Immature natural killer cell (primary cell): ENCODE measurements around the gene KRT24. TPM values are rescaled to one million over a fixed set of nuclear protein-coding genes. Genes with fewer than 3 reads are reported as not detected.

ENCODE experiments used
- DNase-seq, 3 donors: peaks; one replicate each; pipeline ENCODE4 v3.0.0; 2022; ENCODE audit warnings: mixed read lengths in 1 of 3
- H3K27ac Mint-ChIP-seq, 6 donors: one replicate each; pipeline ENCODE4 v1.8.0; 2020; ENCODE audit warnings: mixed read lengths in 6 of 6, mild to moderate bottlenecking in 5 of 6, inconsistent platforms in 4 of 6, moderate library complexity in 3 of 6
- H3K27me3 Mint-ChIP-seq, 3 donors: one replicate each; pipeline ENCODE4 v1.8.0; 2020 to 2021; ENCODE audit warnings: low read depth in 3 of 3, mild to moderate bottlenecking in 3 of 3, mixed read lengths in 3 of 3, moderate library complexity in 3 of 3, inconsistent platforms in 1 of 3
- H3K36me3 Mint-ChIP-seq, 3 donors: one replicate each; pipeline ENCODE4 v1.8.0; 2020; ENCODE audit warnings: mixed read lengths in 3 of 3, inconsistent platforms in 2 of 3, mild to moderate bottlenecking in 2 of 3
- H3K4me1 Mint-ChIP-seq, 2 donors: one replicate each; pipeline ENCODE4 v1.8.0; 2020; ENCODE audit warnings: inconsistent platforms in 2 of 2, mild to moderate bottlenecking in 2 of 2, mixed read lengths in 2 of 2, moderate library complexity in 1 of 2
- H3K4me3 Mint-ChIP-seq, 5 donors: one replicate each; pipeline ENCODE4 v1.8.0; 2020; ENCODE audit warnings: mild to moderate bottlenecking in 5 of 5, mixed read lengths in 5 of 5, inconsistent platforms in 3 of 5, moderate library complexity in 3 of 5
- H3K9me3 Mint-ChIP-seq, 6 donors: one replicate each; pipeline ENCODE4 v1.8.0; 2020; ENCODE audit warnings: mild to moderate bottlenecking in 6 of 6, mixed read lengths in 6 of 6, inconsistent platforms in 4 of 6, moderate library complexity in 3 of 6
- polyA plus RNA-seq, 3 donors: library from polyadenylated mRNA; unstranded; fragments of 300-500 nt; fragmentation: Illumina TruSeq; gene quantifications; one replicate each; pipeline ENCODE4 v1.2.3, GENCODE V29; 2021

Gene KRT24
- polyA plus RNA-seq, 3 donors from 2014 or later: not detected

GRCh38 chr17:40678902-40679522 lies 24.5 kb downstream of the KRT24 start:
- no peak for DNase-seq
- Mint-ChIP-seq H3K27me3 (peaks cover 4 to 15% (median 8%) of the 10 kb centered on the region in 3 donors), H3K4me1 (no peaks in the 10 kb centered on the region), H3K36me3 (no peaks in the 10 kb centered on the region), H3K4me3 (no peak overlapping the region), H3K9me3 (no peaks in the 10 kb centered on the region), H3K27ac (no peak overlapping the region)

GRCh38 chr17:40675905-40676304 lies 27.6 kb downstream of the KRT24 start:
- Mint-ChIP-seq H3K36me3 (no peaks in the 10 kb centered on the region), H3K4me3 (no peak overlapping the region), H3K4me1 (no peaks in the 10 kb centered on the region), H3K9me3 (no peaks in the 10 kb centered on the region), H3K27me3 (peaks cover 9 to 13% (median 11%) of the 10 kb centered on the region in 3 donors), H3K27ac (no peak overlapping the region)
- DNase-seq: no peak

- Mint-ChIP-seq H3K9me3 (no peaks in the 10 kb centered on the region), H3K27ac (no peak overlapping the region), H3K27me3 (peaks cover 6 to 8% (median 7%) of the 10 kb centered on the region in 3 donors), H3K4me3 (no peak overlapping the region), H3K36me3 (peaks cover 0 to 4% (median 0%) of the 10 kb centered on the region in 3 donors), H3K4me1 (no peaks in the 10 kb centered on the region)
- DNase-seq: no peak
These were observed 30.9 kb downstream of the KRT24 start for GRCh38 chr17:40672654-40673053.

GRCh38 chr17:40671282-40671681 lies 32.3 kb downstream of the KRT24 start:
- H3K4me3 Mint-ChIP-seq: no peak overlapping the region
- H3K4me1 Mint-ChIP-seq: no peaks in the 10 kb centered on the region
- peaks cover 0 to 4% (median 0%) of the 10 kb centered on the region in 3 donors for H3K36me3 Mint-ChIP-seq
- H3K9me3 Mint-ChIP-seq: no peaks in the 10 kb centered on the region
- no peak for DNase-seq
- no peak overlapping the region for H3K27ac Mint-ChIP-seq
- peaks cover 4 to 15% (median 6%) of the 10 kb centered on the region in 3 donors for H3K27me3 Mint-ChIP-seq

GRCh38 chr17:40666331-40666730 lies 37.2 kb downstream of the KRT24 start:
- DNase-seq: no peak
- Mint-ChIP-seq H3K4me1 (no peaks in the 10 kb centered on the region), H3K36me3 (peaks cover 0 to 9% (median 0%) of the 10 kb centered on the region in 3 donors), H3K27me3 (peaks cover 8 to 22% (median 14%) of the 10 kb centered on the region in 3 donors), H3K9me3 (no peaks in the 10 kb centered on the region), H3K27ac (no peak overlapping the region), H3K4me3 (no peak overlapping the region)

- DNase-seq: no peak
- peaks cover 12 to 22% (median 19%) of the 10 kb centered on the region in 3 donors for H3K27me3 Mint-ChIP-seq
- H3K27ac Mint-ChIP-seq: no peak within 1 kb of the TSS
- H3K4me3 Mint-ChIP-seq: no peak within 1 kb of the TSS
- H3K4me1 Mint-ChIP-seq: no peaks in the 10 kb centered on the region
- H3K9me3 Mint-ChIP-seq: no peaks in the 10 kb centered on the region
- H3K36me3 Mint-ChIP-seq: peaks cover 0 to 6% (median 0%) of the 10 kb centered on the region in 3 donors
These were observed 38.8 kb downstream of the KRT24 start, which contains the start of gene KRT222 for GRCh38 chr17:40664582-40665333. Gene KRT222, minus strand, starts transcription at chr17:40665177. Its CDS starts 78 bp downstream, at chr17:40665099.

GRCh38 chr17:40663252-40663651 lies 40.3 kb downstream of the KRT24 start:
- H3K36me3 Mint-ChIP-seq: peaks cover 0 to 4% (median 0%) of the 10 kb centered on the region in 3 donors
- no peaks in the 10 kb centered on the region for H3K9me3 Mint-ChIP-seq
- H3K4me1 Mint-ChIP-seq: no peaks in the 10 kb centered on the region
- no peak for DNase-seq
- peaks cover 16 to 26% (median 23%) of the 10 kb centered on the region in 3 donors for H3K27me3 Mint-ChIP-seq
- no peak overlapping the region for H3K4me3 Mint-ChIP-seq
- H3K27ac Mint-ChIP-seq: no peak overlapping the region

- peaks cover 0 to under 1% (median 0%) of the 10 kb centered on the region in 3 donors for H3K36me3 Mint-ChIP-seq
- H3K9me3 Mint-ChIP-seq: no peaks in the 10 kb centered on the region
- peaks cover 8 to 19% (median 16%) of the 10 kb centered on the region in 3 donors for H3K27me3 Mint-ChIP-seq
- H3K27ac Mint-ChIP-seq: no peak overlapping the region
- H3K4me1 Mint-ChIP-seq: no peaks in the 10 kb centered on the region
- H3K4me3 Mint-ChIP-seq: no peak overlapping the region
- no peak for DNase-seq
These were observed 43.6 kb downstream of the KRT24 start for GRCh38 chr17:40659911-40660310.

GRCh38 chr17:40658396-40658795 lies 45.2 kb downstream of the KRT24 start:
- no peak for DNase-seq
- peaks cover 8 to 15% (median 12%) of the 10 kb centered on the region in 3 donors for H3K27me3 Mint-ChIP-seq
- H3K4me1 Mint-ChIP-seq: no peaks in the 10 kb centered on the region
- H3K9me3 Mint-ChIP-seq: no peaks in the 10 kb centered on the region
- H3K36me3 Mint-ChIP-seq: no peaks in the 10 kb centered on the region
- no peak overlapping the region for H3K27ac Mint-ChIP-seq
- H3K4me3 Mint-ChIP-seq: no peak overlapping the region

GRCh38 chr17:40651939-40652338 lies 51.6 kb downstream of the KRT24 start:
- no peak for DNase-seq
- no peaks in the 10 kb centered on the region for H3K36me3 Mint-ChIP-seq
- H3K4me1 Mint-ChIP-seq: peaks cover 16 to 22% of the 10 kb centered on the region in 2 donors
- H3K27ac Mint-ChIP-seq: no peak overlapping the region
- no peaks in the 10 kb centered on the region for H3K9me3 Mint-ChIP-seq
- no peak overlapping the region for H3K4me3 Mint-ChIP-seq
- H3K27me3 Mint-ChIP-seq: peaks cover 12 to 21% (median 19%) of the 10 kb centered on the region in 3 donors

GRCh38 chr17:40648384-40648968 lies 55.1 kb downstream of the KRT24 start:
- H3K4me1 Mint-ChIP-seq: peaks cover 41 to 56% of the 10 kb centered on the region in 2 donors
- peak overlapping the region; percentile 90 to 98 (median 95) for H3K4me3 Mint-ChIP-seq
- no peak for DNase-seq
- H3K9me3 Mint-ChIP-seq: no peaks in the 10 kb centered on the region
- peaks cover 0 to 13% (median 13%) of the 10 kb centered on the region in 3 donors for H3K36me3 Mint-ChIP-seq
- H3K27me3 Mint-ChIP-seq: peaks cover 12 to 22% (median 21%) of the 10 kb centered on the region in 3 donors
- peak overlapping the region; percentile 96 to 99 (median 98) for H3K27ac Mint-ChIP-seq
